K562 (cell line): ENCODE data around the gene SDCCAG8. TPM values are rescaled to one million over a fixed set of nuclear protein-coding genes. Genes with fewer than 3 reads are reported as not detected.
A peak's percentile ranks its signal among the peaks of the same experiment; 100 is the strongest.

ENCODE experiments used
- DDX20 ChIP-seq: fragments of 450-650 bp; IDR thresholded peaks from 2 replicates; pipeline ENCODE4 v1.6.1; 2016; ENCODE audit warnings: missing genetic modification characterization, low read depth, mild to moderate bottlenecking, missing compliant biosample characterization, moderate library complexity
- ERF ChIP-seq: fragments of 450-650 bp; formaldehyde crosslinking; IDR thresholded peaks from 2 replicates; pipeline ENCODE4 v1.4.0; 2020; ENCODE audit warnings: mild to moderate bottlenecking, mixed read lengths
- FOXK2 ChIP-seq, 2 experiments: fragments of 450-650 bp; IDR thresholded peaks in 1 of 2; conservative IDR thresholded peaks in 1 of 2; 2 replicates each; pipeline ENCODE4 v1.6.1; 2016; ENCODE audit warnings: low read depth in 2 of 2, mild to moderate bottlenecking in 1 of 2
- HSF4 ChIP-seq: fragments of 250-450 bp; sonication (Bioruptor Pico); IDR thresholded peaks from 2 replicates; pipeline ENCODE4 v2.1.2; 2022; ENCODE audit warnings: mild to moderate bottlenecking, moderate library complexity, borderline replicate concordance
- LEF1 ChIP-seq: fragments of 450-650 bp; IDR thresholded peaks from 2 replicates; pipeline ENCODE4 v1.6.1; 2016; ENCODE audit warnings: mild to moderate bottlenecking
- PTBP1 ChIP-seq: fragments of 200-400 bp; formaldehyde crosslinking; IDR thresholded peaks from 2 replicates; pipeline ENCODE4 v1.6.1; 2017; ENCODE audit warnings: low read depth, low read length
- SP2 ChIP-seq: IDR thresholded peaks from 2 replicates; pipeline ENCODE4 v1.6.1; 2011; ENCODE audit warnings: mild to moderate bottlenecking, low read depth, low read length, moderate library complexity; ENCODE audit not compliant: poor library complexity, severe bottlenecking; ENCODE audit errors: extremely low read depth
- USF2 ChIP-seq: sonication (generic); formaldehyde crosslinking; IDR thresholded peaks from 2 replicates; pipeline ENCODE4 v1.5.0; 2020; ENCODE audit warnings: missing genetic modification reagents
- ZNF232 ChIP-seq: sonication (generic); formaldehyde crosslinking; IDR thresholded peaks from 2 replicates; pipeline ENCODE4 v1.8.0; 2022; ENCODE audit warnings: mild to moderate bottlenecking, missing genetic modification reagents
- polyA plus RNA-seq, 8 experiments: library from polyadenylated mRNA; depleted of rRNA in 4 of 8; stranded (reverse) in 5 of 8; unstranded in 3 of 8; fragments of >200 nt; fragmentation: Nextera tagmentation in 2 of 8; fragmentation: Illumina TruSeq in 1 of 8; extraction: Ambion mirVana in 2 of 8; extraction: Trizol in 1 of 8; gene quantifications; 2 replicates each; pipeline versions ENCODE4 v1.2.1 to v1.2.3, GENCODE V29; 2011 to 2014; ENCODE audit warnings: inconsistent platforms in 1 of 8, missing spikeins in 1 of 8
- total RNA-seq, 7 experiments: library from RNA; depleted of rRNA in 6 of 7; stranded (reverse); fragments of >200 nt in 6 of 7; fragmentation: Illumina TruSeq in 2 of 7; extraction: Trizol in 2 of 7; gene quantifications; 2 replicates each; pipeline versions ENCODE4 v1.2.1 to v1.2.3, GENCODE V29; 2011 to 2021; ENCODE audit warnings: low replicate concordance in 1 of 7
- TF ChIP-seq, protein P1 (sequence below), 2 experiments: fragments of 450-650 bp in 1 of 2; sonication (generic) in 1 of 2; formaldehyde crosslinking in 1 of 2; IDR thresholded peaks; 2 replicates each; pipeline versions ENCODE4 v1.7.1 to v1.9.0; 2016 to 2022; ENCODE audit warnings: inconsistent platforms in 1 of 2, mild to moderate bottlenecking in 1 of 2, missing genetic modification reagents in 1 of 2
- TF ChIP-seq, protein P2 (sequence below): fragments of 450-650 bp; IDR thresholded peaks from 2 replicates; pipeline ENCODE4 v1.6.1; 2016
- TF ChIP-seq, protein P3 (sequence below), 2 experiments: fragments of 200-800 bp in 1 of 2; sonication (Bioruptor generic) in 1 of 2; sonication (generic) in 1 of 2; formaldehyde crosslinking in 1 of 2; IDR thresholded peaks in 1 of 2; conservative IDR thresholded peaks in 1 of 2; 2 replicates each; pipeline versions ENCODE4 v1.5.0 to v1.6.1; 2016 to 2020; ENCODE audit warnings: missing compliant biosample characterization in 1 of 2, missing genetic modification characterization in 1 of 2, missing genetic modification reagents in 1 of 2

The SDCCAG8 gene
- total and polyA plus RNA-seq, 9 of the 15 experiments (the other 6 are each of a cell fraction or from before 2014, with no cell fraction given): 17.9 to 36.7 (median 25.4) TPM

DNA sequence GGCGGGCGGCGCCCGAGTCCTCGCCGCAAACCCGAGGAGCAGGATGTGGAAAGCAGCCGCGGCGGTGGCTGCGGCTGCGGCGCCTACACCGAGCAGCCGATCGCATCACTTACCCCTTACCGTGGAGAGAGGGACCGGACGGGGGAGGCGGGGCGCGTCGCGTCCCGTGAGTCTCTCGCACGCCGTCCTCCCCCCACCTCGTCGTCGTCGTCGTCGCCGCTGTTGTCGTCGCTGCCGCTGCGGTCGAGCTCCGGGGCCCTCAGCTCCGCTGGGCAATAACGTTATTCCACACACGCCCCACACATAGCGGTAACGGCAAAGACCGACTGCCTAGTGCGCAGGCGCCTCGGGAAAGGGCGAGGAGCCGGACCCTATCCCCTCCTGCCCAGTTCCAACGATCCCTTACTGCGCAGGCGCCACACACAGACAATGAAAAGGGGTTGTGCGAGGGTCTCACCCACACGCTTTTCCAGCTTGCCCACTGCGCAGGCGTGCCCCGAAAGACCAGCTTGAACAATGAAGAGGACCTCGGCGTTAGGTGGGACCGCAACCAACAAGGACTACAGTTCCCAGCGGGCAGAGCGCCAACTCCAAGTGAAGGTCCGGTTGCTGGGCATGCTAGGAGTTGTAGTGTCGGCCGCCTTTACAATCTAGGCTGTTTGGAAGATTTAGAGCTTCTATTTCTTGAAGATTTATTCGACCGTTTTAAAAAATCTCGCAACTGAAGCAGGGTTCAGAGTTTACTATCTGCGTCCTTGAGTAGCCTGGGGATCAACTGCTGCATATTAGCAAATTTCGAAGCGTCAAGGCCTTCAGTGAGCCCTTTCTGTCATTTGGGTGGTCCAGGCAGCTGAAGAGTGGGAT is 682 bp upstream of the SDCCAG8 start, which contains the start of gene CEP170 (continued):
- TF ChIP-seq, protein P1, sequence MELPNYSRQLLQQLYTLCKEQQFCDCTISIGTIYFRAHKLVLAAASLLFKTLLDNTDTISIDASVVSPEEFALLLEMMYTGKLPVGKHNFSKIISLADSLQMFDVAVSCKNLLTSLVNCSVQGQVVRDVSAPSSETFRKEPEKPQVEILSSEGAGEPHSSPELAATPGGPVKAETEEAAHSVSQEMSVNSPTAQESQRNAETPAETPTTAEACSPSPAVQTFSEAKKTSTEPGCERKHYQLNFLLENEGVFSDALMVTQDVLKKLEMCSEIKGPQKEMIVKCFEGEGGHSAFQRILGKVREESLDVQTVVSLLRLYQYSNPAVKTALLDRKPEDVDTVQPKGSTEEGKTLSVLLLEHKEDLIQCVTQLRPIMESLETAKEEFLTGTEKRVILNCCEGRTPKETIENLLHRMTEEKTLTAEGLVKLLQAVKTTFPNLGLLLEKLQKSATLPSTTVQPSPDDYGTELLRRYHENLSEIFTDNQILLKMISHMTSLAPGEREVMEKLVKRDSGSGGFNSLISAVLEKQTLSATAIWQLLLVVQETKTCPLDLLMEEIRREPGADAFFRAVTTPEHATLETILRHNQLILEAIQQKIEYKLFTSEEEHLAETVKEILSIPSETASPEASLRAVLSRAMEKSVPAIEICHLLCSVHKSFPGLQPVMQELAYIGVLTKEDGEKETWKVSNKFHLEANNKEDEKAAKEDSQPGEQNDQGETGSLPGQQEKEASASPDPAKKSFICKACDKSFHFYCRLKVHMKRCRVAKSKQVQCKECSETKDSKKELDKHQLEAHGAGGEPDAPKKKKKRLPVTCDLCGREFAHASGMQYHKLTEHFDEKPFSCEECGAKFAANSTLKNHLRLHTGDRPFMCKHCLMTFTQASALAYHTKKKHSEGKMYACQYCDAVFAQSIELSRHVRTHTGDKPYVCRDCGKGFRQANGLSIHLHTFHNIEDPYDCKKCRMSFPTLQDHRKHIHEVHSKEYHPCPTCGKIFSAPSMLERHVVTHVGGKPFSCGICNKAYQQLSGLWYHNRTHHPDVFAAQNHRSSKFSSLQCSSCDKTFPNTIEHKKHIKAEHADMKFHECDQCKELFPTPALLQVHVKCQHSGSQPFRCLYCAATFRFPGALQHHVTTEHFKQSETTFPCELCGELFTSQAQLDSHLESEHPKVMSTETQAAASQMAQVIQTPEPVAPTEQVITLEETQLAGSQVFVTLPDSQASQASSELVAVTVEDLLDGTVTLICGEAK (IDR thresholded peaks at IDR 0.05): peak; percentile 92
- TF ChIP-seq, protein P1 (CRISPR knock-in tag; IDR thresholded peaks at IDR 0.05): no peak
- TF ChIP-seq PTBP1 (no peak), ERF (CRISPR knock-in tag) (peak; percentile 87; the same call in 1 of the 2 replicates), FOXK2 (conservative IDR thresholded peaks at IDR 0.05 in 1 of 2, IDR thresholded peaks at IDR 0.05 in 1 of 2; ENCODE audit: low read depth in 2 of 2) (peak; percentile 82; a peak in 3 of 4 replicates), HSF4 (CRISPR knock-in tag) (no peak), LEF1 (no peak), USF2 (no peak), ZNF232 (peak; percentile 58; the same call in 1 of the 2 replicates), DDX20 (tag) (no peak), SP2 (no peak)
- TF ChIP-seq, protein P2, sequence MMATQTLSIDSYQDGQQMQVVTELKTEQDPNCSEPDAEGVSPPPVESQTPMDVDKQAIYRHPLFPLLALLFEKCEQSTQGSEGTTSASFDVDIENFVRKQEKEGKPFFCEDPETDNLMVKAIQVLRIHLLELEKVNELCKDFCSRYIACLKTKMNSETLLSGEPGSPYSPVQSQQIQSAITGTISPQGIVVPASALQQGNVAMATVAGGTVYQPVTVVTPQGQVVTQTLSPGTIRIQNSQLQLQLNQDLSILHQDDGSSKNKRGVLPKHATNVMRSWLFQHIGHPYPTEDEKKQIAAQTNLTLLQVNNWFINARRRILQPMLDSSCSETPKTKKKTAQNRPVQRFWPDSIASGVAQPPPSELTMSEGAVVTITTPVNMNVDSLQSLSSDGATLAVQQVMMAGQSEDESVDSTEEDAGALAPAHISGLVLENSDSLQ: peak; percentile 88
- TF ChIP-seq, protein P3, sequence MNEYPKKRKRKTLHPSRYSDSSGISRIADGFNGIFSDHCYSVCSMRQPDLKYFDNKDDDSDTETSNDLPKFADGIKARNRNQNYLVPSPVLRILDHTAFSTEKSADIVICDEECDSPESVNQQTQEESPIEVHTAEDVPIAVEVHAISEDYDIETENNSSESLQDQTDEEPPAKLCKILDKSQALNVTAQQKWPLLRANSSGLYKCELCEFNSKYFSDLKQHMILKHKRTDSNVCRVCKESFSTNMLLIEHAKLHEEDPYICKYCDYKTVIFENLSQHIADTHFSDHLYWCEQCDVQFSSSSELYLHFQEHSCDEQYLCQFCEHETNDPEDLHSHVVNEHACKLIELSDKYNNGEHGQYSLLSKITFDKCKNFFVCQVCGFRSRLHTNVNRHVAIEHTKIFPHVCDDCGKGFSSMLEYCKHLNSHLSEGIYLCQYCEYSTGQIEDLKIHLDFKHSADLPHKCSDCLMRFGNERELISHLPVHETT (CRISPR knock-in tag; conservative IDR thresholded peaks at IDR 0.05 in 1 of 2, IDR thresholded peaks at IDR 0.05 in 1 of 2): peak in 1 of 2 experiments; percentile 98; a peak in 2 of 4 replicates
